GM19238 (cell line): Measurements from ENCODE around the gene SLC12A6.
"Not testable (repeated sequence)": the region's sequence is repeated elsewhere in the genome, so short reads cannot be mapped to it uniquely, and the experiment has no call there.

Experiments used
- DNase-seq: peaks from one replicate; pipeline ENCODE4 v3.0.0; 2011; ENCODE audit warnings: low spot score; ENCODE audit not compliant: insufficient read length

SLC12A6 gene

DNA sequence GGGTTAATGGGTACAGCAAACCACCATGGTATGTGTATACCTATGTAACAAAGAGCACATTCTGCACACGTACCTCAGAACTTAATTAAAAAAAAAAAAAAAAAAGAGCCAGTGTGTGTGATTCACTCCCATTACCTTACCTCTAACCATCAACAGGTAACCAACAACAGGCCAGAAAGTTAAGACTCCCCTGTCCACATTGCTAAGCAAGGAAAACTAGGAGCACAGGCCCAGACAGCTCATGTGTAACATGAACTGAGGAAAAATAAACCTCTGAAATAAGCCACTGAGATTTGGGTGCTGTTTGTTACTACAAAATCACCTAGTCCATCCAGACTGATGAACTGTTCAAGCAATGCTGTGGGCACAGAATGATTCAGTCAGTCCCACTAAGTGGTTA is 133.6 kb downstream of the SLC12A6 start:
- no peak for DNase-seq

DNA sequence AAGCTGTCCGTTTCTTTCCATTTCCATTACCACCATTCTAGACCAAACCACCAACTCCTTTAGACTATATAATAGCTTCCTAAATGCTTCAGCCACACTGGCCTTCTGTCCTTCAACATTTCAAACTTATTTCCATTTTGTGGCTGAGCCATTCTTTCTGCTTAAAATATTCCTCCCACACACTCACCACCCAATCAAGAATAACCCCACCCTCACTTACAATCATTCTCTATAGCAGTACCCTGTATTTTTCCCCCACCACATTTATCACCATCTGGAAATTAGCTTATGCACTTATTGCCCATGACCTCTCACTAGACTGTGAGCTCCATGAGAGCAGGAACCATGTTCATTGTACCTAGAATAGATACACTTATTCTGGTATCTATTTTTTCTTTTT is 134.3 kb downstream of the SLC12A6 start:
- no peak for DNase-seq

DNA sequence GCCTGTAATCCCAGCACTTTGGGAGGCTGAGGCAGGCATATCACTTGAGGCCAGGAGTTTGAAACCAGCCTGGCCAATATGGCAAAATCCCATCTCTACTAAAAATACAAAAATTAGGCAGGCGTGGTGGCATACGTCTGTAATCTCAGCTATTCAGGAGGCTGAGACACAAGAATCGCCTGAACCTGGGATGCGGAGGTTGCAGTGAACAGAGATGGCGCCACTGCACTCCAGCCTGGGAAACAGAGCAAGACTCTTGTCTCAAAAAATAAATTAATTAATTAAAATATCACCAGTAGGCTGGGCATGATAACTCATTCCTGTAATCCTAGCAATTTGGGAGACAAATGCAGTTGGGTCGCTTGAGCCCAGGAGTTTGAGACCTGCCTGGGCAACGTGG is 144.3 kb downstream of the SLC12A6 start:
- DNase-seq, result not testable (repeated sequence)

DNA sequence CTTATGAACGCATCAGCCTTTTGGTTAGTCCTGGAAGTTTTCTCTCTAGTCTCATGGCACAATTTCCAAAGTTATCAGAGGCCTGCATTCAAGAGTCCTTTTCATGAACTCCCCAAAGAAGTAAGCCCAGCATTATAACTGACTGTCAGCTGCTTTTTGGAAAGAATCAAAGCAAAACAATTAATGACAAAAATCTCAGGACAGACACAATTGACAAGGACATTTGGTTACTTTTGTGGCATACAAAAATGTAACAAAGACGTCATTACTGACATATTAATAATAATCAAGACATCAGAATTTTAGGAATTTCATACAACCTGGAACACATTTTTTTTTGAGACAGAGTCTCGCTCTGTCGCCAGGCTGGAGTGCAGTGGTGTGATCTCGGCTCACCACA is 148.9 kb downstream of the SLC12A6 start:
- DNase-seq, result no peak

DNA sequence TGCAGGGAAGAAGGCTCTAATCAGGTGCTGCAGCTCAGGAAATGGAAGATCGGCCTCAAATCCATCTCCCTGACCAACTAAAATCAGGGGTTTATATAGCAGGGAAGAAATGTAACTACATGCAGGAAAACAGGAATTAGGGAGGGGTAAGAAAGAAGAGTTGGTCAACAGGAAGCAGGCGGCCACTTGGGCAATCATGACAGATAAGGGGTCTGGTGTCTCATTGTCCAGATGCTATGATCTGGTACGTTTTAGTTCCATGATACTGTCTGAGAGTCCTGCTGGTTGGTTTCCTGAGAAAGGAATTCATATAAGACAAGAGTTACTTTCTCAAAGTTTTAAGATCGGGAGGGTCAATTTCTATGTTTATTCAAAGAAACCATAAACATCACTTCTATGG is 151.9 kb downstream of the SLC12A6 start:
- DNase-seq, result no peak

DNA sequence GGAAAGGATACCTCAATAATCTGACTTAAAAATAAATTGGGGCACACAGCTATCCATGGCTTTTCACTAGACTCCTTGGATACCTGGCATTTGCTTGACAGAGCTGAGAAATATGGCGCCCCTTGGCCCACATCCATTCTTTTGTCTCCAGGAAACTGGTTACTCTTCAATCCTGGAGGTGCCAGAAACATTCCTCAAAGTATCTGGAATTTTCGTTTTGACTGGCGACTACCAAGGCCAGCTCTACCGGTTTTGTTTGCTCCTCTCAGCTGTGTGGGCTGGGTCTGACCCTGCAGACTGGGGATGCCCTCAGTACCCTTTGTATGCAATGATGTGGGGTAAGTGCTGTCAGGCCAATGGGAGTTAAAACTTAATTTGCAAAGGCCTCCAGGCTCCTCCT is 154.6 kb downstream of the SLC12A6 start:
- DNase-seq, result no peak
